Gastroesophageal sphincter (tissue), 4 donors: ENCODE data around the gene GALNTL6. TPM values are rescaled to one million over a fixed set of nuclear protein-coding genes. Genes with fewer than 3 reads are reported as not detected.

Experiments
- ATAC-seq: fragments of 150-250 bp; one replicate; pipeline ENCODE4 v1.9.1; 2016; ENCODE audit warnings: mild to moderate bottlenecking, moderate library complexity
- H3K27ac ChIP-seq, 4 donors: fragments of 200-600 bp; sonication (generic) in 3 of 4; 1 replicate in 3 of 4; 2 replicates in 1 of 4; pipeline ENCODE4 v1.5.1; 2016 to 2019
- H3K27me3 ChIP-seq: fragments of 200-600 bp; sonication (generic); one replicate; pipeline ENCODE4 v1.5.1; 2019
- H3K36me3 ChIP-seq, 2 donors: fragments of 200-600 bp; sonication (generic); one replicate each; pipeline ENCODE4 v1.5.1; 2019; ENCODE audit warnings: control low read depth in 1 of 2
- H3K4me1 ChIP-seq, 3 donors: fragments of 200-600 bp; sonication (generic); 1 replicate in 2 of 3; 2 replicates in 1 of 3; pipeline ENCODE4 v1.5.1; 2016 to 2019; ENCODE audit warnings: control low read depth in 2 of 3
- H3K4me3 ChIP-seq, 2 donors: fragments of 200-600 bp; sonication (generic); one replicate each; pipeline ENCODE4 v1.5.1; 2019; ENCODE audit warnings: mild to moderate bottlenecking in 1 of 2, moderate library complexity in 1 of 2
- H3K9me3 ChIP-seq, 3 donors: fragments of 200-600 bp; sonication (generic); one replicate each; pipeline ENCODE4 v1.5.1; 2017 to 2019; ENCODE audit warnings: control low read depth in 2 of 3
- EP300 ChIP-seq: sonication (generic); formaldehyde crosslinking; IDR thresholded peaks from one replicate; pipeline ENCODE4 v1.6.1; 2017; ENCODE audit warnings: antibody characterized with exemption, mild to moderate bottlenecking
- POLR2A ChIP-seq, 2 donors: fragments of 450-650 bp; IDR thresholded peaks; one replicate each; pipeline ENCODE4 v1.6.1; 2017; ENCODE audit warnings: antibody characterized with exemption in 2 of 2, mild to moderate bottlenecking in 2 of 2, moderate library complexity in 1 of 2
- POLR2AphosphoS5 ChIP-seq: sonication (generic); formaldehyde crosslinking; IDR thresholded peaks from one replicate; pipeline ENCODE4 v1.6.1; 2017; ENCODE audit warnings: antibody characterized with exemption
- WGBS, 2 donors: methylation state at CpG; one replicate each; pipeline ENCODE4 v1.1.5; 2018; ENCODE audit warnings: low coverage in 1 of 2; 5-methylcytosine and 5-hydroxymethylcytosine counted together
- total RNA-seq, 4 donors: library from RNA; depleted of rRNA; stranded (reverse); fragments of >200 nt; gene quantifications; one replicate each; pipeline ENCODE4 v1.1.0, GENCODE V29; 2016
- TF ChIP-seq, protein P1 (sequence below), 4 experiments: fragments of 200-600 bp in 2 of 4; fragments of 450-650 bp in 2 of 4; sonication (generic) in 1 of 4; IDR thresholded peaks; one replicate each; pipeline ENCODE4 v1.5.1; 2017 to 2019; ENCODE audit warnings: antibody characterized with exemption in 4 of 4, mild to moderate bottlenecking in 2 of 4, moderate library complexity in 2 of 4

The GALNTL6 gene
- total RNA-seq, 4 donors from 2014 or later, result not detected

DNA sequence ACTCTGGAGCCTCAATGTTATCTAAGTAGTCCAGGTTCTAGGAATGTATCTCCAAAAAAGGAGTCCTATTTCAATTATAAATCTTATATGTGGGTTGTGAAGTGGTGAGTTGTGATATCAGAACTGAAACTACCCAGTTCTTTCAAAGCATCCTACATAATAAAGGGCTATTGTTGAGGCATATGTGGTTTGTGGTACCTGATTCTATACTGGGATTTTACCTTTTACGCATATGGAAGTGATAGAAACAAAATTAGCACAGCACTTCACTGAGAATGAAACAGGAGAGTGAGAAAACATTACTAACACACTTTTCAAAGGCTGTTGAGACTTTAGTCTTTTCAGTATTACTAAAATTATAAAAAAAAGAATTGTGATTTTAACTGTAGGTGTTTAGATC, 937.7 kb downstream of the GALNTL6 start:
- TF ChIP-seq, protein P1, sequence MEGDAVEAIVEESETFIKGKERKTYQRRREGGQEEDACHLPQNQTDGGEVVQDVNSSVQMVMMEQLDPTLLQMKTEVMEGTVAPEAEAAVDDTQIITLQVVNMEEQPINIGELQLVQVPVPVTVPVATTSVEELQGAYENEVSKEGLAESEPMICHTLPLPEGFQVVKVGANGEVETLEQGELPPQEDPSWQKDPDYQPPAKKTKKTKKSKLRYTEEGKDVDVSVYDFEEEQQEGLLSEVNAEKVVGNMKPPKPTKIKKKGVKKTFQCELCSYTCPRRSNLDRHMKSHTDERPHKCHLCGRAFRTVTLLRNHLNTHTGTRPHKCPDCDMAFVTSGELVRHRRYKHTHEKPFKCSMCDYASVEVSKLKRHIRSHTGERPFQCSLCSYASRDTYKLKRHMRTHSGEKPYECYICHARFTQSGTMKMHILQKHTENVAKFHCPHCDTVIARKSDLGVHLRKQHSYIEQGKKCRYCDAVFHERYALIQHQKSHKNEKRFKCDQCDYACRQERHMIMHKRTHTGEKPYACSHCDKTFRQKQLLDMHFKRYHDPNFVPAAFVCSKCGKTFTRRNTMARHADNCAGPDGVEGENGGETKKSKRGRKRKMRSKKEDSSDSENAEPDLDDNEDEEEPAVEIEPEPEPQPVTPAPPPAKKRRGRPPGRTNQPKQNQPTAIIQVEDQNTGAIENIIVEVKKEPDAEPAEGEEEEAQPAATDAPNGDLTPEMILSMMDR (IDR thresholded peaks at IDR 0.05), result no peak
- TF ChIP-seq POLR2AphosphoS5, result no peak
- no peak for TF ChIP-seq EP300
- no peak for TF ChIP-seq POLR2A (IDR thresholded peaks at IDR 0.05)
- no peaks in the 10 kb centered on the region for H3K27me3 ChIP-seq
- ATAC-seq, result no peak
- H3K4me3 ChIP-seq, result no peak overlapping the region
- no peaks in the 10 kb centered on the region for H3K9me3 ChIP-seq
- no peaks in the 10 kb centered on the region for H3K36me3 ChIP-seq
- H3K4me1 ChIP-seq, result no peaks in the 10 kb centered on the region
- no peak overlapping the region for H3K27ac ChIP-seq
- 85 to 100% methylated on average over 1 of the region's 1 CpG for WGBS, 2 donors

DNA sequence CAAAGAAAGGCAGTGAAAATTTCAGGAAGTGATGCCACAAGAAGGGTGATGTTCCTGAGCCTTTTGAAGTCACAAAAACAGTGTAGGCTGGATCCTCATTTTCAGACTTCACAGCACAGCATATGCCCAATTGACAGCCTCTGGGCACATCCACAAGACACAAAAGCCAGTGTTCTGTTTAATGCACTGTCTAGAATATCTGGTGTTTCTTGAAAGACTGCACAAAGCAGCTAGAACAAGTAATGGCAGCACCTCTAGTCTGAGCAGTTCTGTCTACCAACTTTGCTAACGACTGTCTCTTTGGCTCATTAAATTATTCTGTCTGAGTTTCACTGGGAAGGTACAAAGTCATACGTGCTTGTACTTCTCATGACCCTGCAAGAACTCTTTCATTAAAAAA, 938.3 kb downstream of the GALNTL6 start:
- Histone ChIP-seq H3K36me3 (no peaks in the 10 kb centered on the region), H3K27me3 (no peaks in the 10 kb centered on the region), H3K9me3 (no peaks in the 10 kb centered on the region), H3K27ac (no peak overlapping the region), H3K4me1 (no peaks in the 10 kb centered on the region), H3K4me3 (no peak overlapping the region)
- ATAC-seq, result no peak
- TF ChIP-seq, protein P1 (IDR thresholded peaks at IDR 0.05), result no peak
- no peak for TF ChIP-seq EP300
- no peak for TF ChIP-seq POLR2AphosphoS5
- WGBS, 2 donors, result 57 to 87% methylated on average over 1 to 2 of the region's 2 CpGs

DNA sequence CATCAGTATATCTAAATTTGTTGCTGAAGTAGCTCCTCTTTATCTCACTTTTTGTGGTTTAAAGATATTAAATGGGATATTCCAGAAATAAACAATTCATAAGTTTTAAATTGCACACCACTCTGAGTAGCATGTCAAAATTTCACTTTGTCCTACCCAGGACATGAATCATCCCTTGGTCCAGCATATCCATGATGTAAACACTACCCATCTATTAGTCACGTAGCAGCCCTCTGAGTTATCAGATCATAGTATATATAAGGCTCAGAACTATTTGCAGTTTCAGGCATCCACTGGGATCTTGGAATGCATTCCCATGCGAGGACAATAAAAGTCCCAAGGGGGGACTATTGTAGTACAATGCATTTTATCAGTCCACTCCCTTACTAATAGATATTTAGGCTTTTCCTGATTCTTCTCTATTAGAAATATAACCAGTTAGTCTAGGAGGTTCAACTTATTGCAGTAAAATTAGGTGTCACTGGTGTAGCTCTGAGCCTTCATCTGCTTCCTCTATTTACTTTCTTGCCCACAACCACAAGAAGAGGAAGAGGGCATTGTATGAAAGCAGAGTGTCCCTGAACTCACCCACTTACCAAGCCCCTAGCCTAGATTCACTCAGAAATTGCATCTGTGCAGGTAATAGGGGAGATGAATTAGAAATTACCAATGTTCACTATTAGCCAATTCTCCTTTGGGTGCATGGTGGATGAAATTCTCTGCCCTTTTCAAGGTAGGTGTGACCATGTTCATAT, 945.6 kb downstream of the GALNTL6 start:
- no peak overlapping the region for H3K4me3 ChIP-seq

DNA sequence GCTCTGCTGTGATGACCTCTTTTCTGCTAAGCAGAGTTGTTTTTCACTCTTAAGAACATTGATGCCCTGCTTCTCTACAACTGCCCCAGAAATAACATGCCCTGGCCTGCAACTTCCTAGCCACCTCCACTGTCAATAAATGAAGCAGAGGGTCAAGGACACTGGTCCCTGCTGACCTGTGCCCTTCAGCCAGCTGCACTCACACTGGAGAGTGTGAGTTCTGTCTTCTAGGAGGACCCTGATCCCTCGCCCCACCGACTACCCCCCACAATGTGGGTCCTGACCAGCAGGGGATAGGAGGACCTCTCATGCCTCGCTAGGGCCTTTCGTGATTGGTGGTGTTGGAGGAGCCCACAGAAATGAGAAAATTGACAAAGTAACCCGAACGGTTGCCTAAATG, 947.3 kb downstream of the GALNTL6 start:
- H3K4me1 ChIP-seq, result no peaks in the 10 kb centered on the region
- H3K36me3 ChIP-seq, result no peaks in the 10 kb centered on the region
- ATAC-seq, result no peak
- H3K27me3 ChIP-seq, result no peaks in the 10 kb centered on the region
- WGBS, 2 donors, result 100% methylated on average over 1 to 2 of the region's 6 CpGs
- no peak overlapping the region for H3K27ac ChIP-seq
- TF ChIP-seq EP300 (no peak), POLR2AphosphoS5 (no peak), POLR2A (IDR thresholded peaks at IDR 0.05) (no peak)
- TF ChIP-seq, protein P1 (IDR thresholded peaks at IDR 0.05), result no peak
- H3K9me3 ChIP-seq, result no peaks in the 10 kb centered on the region
- H3K4me3 ChIP-seq, result no peak overlapping the region

More for the DNA sequence above, 945.6 kb downstream of the GALNTL6 start:
- no peak overlapping the region for H3K27ac ChIP-seq
- H3K9me3 ChIP-seq, result no peaks in the 10 kb centered on the region
- WGBS, 2 donors, result 43 to 69% methylated on average over 2 of the region's 2 CpGs
- H3K36me3 ChIP-seq, result no peaks in the 10 kb centered on the region
- no peaks in the 10 kb centered on the region for H3K4me1 ChIP-seq
- TF ChIP-seq EP300 (no peak), POLR2A (IDR thresholded peaks at IDR 0.05) (no peak), POLR2AphosphoS5 (no peak)
- TF ChIP-seq, protein P1 (IDR thresholded peaks at IDR 0.05), result no peak
- ATAC-seq, result no peak
- no peaks in the 10 kb centered on the region for H3K27me3 ChIP-seq

DNA sequence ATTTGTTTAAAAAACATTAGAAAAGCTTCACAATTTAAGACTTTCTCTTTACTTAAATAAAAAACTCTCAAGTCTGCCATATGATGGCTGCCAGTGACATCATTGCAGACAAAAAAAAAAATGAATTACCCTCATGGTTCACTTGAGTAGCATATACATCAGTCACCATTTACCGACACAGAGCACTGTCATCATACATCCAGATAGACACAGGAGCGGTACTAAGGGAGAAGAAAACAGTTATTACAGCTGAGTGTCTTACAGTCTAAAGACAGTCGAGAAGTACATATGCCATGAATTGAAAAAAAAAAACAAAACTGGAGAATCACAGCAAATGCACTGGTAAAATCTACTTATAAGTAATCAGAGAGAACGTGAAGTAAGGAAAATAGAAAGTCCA, 949.7 kb downstream of the GALNTL6 start:
- no peak for ATAC-seq
- 63 to 81% methylated on average over 2 to 4 of the region's 4 CpGs for whole genome bisulfite sequencing, 2 donors
- H3K36me3 ChIP-seq, result no peaks in the 10 kb centered on the region

More for the DNA sequence above, 949.7 kb downstream of the GALNTL6 start:
- no peak for TF ChIP-seq POLR2A (IDR thresholded peaks at IDR 0.05)
- TF ChIP-seq EP300, result no peak
- no peak for TF ChIP-seq POLR2AphosphoS5
- TF ChIP-seq, protein P1 (IDR thresholded peaks at IDR 0.05), result no peak
- Histone ChIP-seq H3K27ac (no peak overlapping the region), H3K27me3 (no peaks in the 10 kb centered on the region), H3K4me3 (no peak overlapping the region), H3K4me1 (no peaks in the 10 kb centered on the region), H3K9me3 (no peaks in the 10 kb centered on the region)
